ENCODE results near the gene HMX1. TPM values are rescaled to one million over a fixed set of nuclear protein-coding genes. Genes with fewer than 3 reads are reported as not detected.

HMX1 gene
- total RNA-seq, 8 experiments from 2014 or later = 0.13 to 4.4 (median 0.43) TPM; not detected in 3

DNA sequence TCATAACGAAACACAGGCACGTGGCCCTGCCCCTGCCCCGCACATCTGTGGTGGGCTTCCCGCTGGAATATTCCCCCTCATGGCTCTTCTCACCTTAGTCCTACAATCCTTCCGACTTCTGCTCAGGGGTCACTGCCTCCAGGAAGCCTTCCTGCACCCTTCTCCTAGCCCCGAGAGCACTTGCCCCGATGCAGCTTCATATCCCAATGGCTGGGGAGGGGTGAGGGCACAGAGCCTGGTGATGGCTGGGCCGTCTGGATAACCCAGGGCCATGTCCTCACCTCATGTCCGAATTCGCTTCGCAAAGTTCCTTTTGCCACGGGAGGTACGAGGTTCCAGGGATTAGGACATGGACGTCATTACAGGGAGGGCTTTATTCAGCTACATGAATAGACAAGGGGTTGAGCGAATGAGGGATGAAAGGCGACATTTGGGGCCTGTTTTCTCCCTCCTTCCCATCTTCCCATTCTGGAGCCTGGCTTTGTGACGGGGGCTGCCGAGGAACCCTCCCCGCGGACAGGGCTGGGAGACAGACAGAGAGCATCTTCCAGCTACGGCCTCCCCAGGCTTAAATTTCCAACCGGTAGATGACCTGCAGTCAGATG, 35.5 kb upstream of the HMX1 start:
- Histone ChIP-seq H3K4me1 (replicated peaks in 1 of 2) (no peaks in the 10 kb centered on the region), H3K27ac (no peak overlapping the region), H3K4me3 (no peak overlapping the region)
- WGBS, 10 experiments = 20 to 86% (median 63%) methylated on average over 1 to 14 of the region's 22 CpGs; no CpG with 5 or more reads in 4 of the 10 experiments
- in situ Hi-C loops (cut with MboI; ENCODE audit: low pct_unique_long_range_greater_than_20kb in 2 of 9, low sequenced_read_pairs in 9 of 9, unreplicated experiment in 9 of 9) = loop anchor here in 1 of 9 experiments (25.0 kb wide), 1 partner anchor 220 kb away; no protein-coding TSS in a partner anchor
- no peak for ATAC-seq (replicated peaks in 6 of 8)

DNA sequence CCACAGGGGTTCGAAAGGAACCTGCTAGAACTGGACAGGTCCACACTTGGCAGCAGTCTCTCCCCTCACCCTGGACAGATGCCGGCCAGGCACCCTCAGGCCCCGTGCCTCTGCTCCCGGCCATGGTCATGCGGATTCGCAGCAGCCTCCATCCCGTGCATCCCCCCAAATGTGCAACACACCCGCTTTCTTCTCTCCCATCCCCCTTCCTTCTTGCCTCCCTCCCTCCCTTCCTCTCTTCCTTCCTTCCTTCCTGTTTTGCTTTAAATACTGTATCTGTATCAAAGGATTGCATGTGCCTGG, 35.0 kb upstream of the HMX1 start:
- ATAC-seq (replicated peaks in 6 of 8) = no peak
- Histone ChIP-seq H3K4me3 (no peak overlapping the region), H3K27ac (no peak overlapping the region), H3K4me1 (replicated peaks in 1 of 2) (no peaks in the 10 kb centered on the region)
- 80 to 100% (median 88%) methylated on average over 1 to 3 of the region's 8 CpGs; no CpG with 5 or more reads in 7 of the 10 experiments for WGBS, 10 experiments
- in situ Hi-C loops (cut with MboI; ENCODE audit: low pct_unique_long_range_greater_than_20kb in 2 of 9, low sequenced_read_pairs in 9 of 9, unreplicated experiment in 9 of 9) = loop anchor here in 1 of 9 experiments (25.0 kb wide), 1 partner anchor 219 kb away; no protein-coding TSS in a partner anchor

DNA sequence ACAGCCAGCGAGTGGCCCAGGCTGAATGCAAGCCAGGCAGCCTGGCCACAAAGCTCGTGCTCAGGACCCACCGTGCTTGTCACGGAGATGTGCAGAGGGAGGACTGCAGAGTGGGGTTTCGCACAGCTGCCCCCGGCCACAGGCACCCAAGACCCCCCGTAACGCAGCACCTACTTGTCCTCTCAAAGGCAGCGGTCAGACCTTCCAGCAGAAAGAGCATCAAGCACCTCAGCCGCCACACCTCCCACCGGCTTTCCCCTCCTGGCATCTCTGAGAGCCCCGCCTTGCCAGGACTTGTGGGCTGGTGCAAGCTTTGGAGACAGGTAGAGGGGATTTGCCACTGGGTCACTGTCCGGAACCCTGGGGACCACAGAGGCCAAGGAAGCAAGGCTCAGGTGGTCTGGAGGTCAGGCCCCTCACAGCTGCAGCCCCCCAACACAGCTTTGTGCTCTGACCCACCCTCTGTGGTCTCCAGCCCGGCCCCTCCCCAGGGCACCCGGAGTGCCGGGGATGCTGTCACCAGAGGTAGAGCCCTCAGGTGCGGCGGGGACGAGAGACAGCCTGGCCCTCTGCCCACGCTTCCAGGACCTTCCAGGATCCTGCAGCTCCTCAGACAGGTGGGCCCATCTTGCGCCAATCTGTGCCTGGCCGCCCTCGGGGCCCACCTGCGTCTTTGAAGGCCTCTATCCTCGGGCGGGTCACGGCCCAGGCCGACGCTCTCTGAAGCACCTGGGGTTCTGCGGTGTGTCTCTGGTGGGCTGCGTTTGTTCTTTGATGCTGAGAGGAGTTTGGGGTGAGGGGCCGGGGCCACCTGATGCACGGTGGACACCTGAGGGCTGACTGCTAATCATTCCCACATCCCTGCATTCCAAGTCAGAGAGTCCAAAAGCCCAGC, 34.4 kb upstream of the HMX1 start:
- no peaks in the 10 kb centered on the region for H3K4me1 ChIP-seq (replicated peaks in 1 of 2)
- ATAC-seq (replicated peaks in 6 of 8) = no peak
- no peak overlapping the region for H3K27ac ChIP-seq
- in situ Hi-C loops (cut with MboI; ENCODE audit: low pct_unique_long_range_greater_than_20kb in 2 of 9, low sequenced_read_pairs in 9 of 9, unreplicated experiment in 9 of 9) = loop anchor here in 1 of 9 experiments (25.0 kb wide), 1 partner anchor 219 kb away; no protein-coding TSS in a partner anchor
- 30 to 80% (median 68%) methylated on average over 2 to 8 of the region's 33 CpGs; no CpG with 5 or more reads in 4 of the 10 experiments for WGBS, 10 experiments
- H3K4me3 ChIP-seq = no peak overlapping the region

DNA sequence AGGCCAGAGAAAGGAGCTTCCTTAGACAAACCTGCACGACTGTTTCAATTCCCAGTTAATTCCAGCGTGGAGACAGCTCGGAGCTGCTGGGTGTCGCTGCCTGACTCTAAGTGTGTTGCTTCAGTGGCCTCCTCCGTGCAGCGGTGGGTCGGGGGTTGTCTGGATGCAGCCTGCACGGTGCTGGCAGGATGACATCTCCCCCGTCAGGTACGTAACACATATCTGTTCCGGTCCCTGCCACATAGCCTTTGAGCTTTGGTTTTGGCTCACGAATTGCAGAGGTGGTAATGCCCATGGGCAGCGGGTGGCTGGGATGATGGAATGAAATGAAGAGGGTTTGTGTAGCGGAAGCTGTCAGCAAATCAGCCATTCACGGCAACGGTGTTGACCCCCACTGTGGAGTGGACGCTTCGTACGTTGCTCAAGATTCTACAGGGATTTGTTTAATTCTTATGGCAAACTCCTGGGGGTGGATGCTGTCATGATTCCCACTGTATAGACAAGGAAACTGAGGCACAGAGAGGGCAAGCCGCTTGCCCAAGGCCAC, 33.7 kb upstream of the HMX1 start:
- WGBS, 10 experiments = 0 to 100% (median 38%) methylated on average over 1 to 14 of the region's 20 CpGs; no CpG with 5 or more reads in 3 of the 10 experiments
- Histone ChIP-seq H3K4me1 (replicated peaks in 1 of 2) (no peaks in the 10 kb centered on the region), H3K27ac (no peak overlapping the region), H3K4me3 (no peak overlapping the region)
- in situ Hi-C loops (cut with MboI; ENCODE audit: low pct_unique_long_range_greater_than_20kb in 2 of 9, low sequenced_read_pairs in 9 of 9, unreplicated experiment in 9 of 9) = loop anchor here in 1 of 9 experiments (25.0 kb wide), 1 partner anchor 218 kb away; no protein-coding TSS in a partner anchor
- ATAC-seq (replicated peaks in 6 of 8) = no peak

- Histone ChIP-seq H3K4me1 (replicated peaks in 1 of 2) (no peaks in the 10 kb centered on the region), H3K4me3 (no peak overlapping the region), H3K27ac (no peak overlapping the region)
- ATAC-seq (replicated peaks in 6 of 8) = no peak
- WGBS, 10 experiments = 0 to 30% (median 20%) methylated on average over 1 to 2 of the region's 6 CpGs; no CpG with 5 or more reads in 7 of the 10 experiments
- in situ Hi-C loops (cut with MboI; ENCODE audit: low pct_unique_long_range_greater_than_20kb in 2 of 9, low sequenced_read_pairs in 9 of 9, unreplicated experiment in 9 of 9) = loop anchor here in 1 of 9 experiments (25.0 kb wide), 1 partner anchor 217 kb away; no protein-coding TSS in a partner anchor
These were observed 33.0 kb upstream of the HMX1 start for GRCh38 chr4:8904666-8905065.

DNA sequence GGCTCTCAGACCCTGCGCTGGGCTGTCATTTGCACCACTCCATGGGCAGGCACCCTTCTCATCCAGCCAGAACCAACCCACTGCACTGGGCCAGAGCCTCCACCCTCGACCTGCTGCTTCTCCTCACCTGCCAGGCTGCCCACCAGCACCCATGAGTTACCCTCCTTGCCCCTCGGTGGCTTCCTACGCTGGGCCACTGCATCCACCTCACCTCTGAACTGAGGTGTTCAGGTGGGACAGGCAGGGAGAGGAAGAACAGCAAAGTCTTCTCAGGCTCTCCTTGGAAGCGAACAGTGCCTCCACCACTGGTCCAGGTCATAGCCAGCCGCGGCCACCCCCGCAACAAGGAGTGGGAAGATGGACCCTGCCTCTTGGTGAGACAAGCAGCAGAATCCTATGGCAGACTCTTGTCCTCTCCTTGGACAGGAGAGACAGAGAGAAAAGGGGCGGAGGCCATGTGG, 32.4 kb upstream of the HMX1 start:
- H3K27ac ChIP-seq = no peak overlapping the region
- 44 to 88% (median 78%) methylated on average over 1 to 5 of the region's 9 CpGs; no CpG with 5 or more reads in 5 of the 10 experiments for WGBS, 10 experiments
- in situ Hi-C loops (cut with MboI; ENCODE audit: low pct_unique_long_range_greater_than_20kb in 2 of 9, low sequenced_read_pairs in 9 of 9, unreplicated experiment in 9 of 9) = loop anchor here in 1 of 9 experiments (25.0 kb wide), 1 partner anchor 217 kb away; no protein-coding TSS in a partner anchor
- no peak for ATAC-seq (replicated peaks in 6 of 8)
- no peaks in the 10 kb centered on the region for H3K4me1 ChIP-seq (replicated peaks in 1 of 2)
- H3K4me3 ChIP-seq = no peak overlapping the region

GRCh38 chr4:8901335-8901734, 29.7 kb upstream of the HMX1 start:
- Histone ChIP-seq H3K4me3 (no peak overlapping the region), H3K27ac (no peak overlapping the region), H3K4me1 (replicated peaks in 1 of 2) (no peaks in the 10 kb centered on the region)
- no peak for ATAC-seq (replicated peaks in 6 of 8)
- in situ Hi-C loops (cut with MboI; ENCODE audit: low pct_unique_long_range_greater_than_20kb in 2 of 9, low sequenced_read_pairs in 9 of 9, unreplicated experiment in 9 of 9) = loop anchor here in 1 of 9 experiments (25.0 kb wide), 1 partner anchor 214 kb away; no protein-coding TSS in a partner anchor
- WGBS, 10 experiments = 51 to 100% (median 74%) methylated on average over 1 to 4 of the region's 6 CpGs; no CpG with 5 or more reads in 4 of the 10 experiments

- Histone ChIP-seq H3K27ac (no peak overlapping the region), H3K4me3 (no peak overlapping the region), H3K4me1 (replicated peaks in 1 of 2) (no peaks in the 10 kb centered on the region)
- ATAC-seq (replicated peaks in 6 of 8) = no peak
- in situ Hi-C loops (cut with MboI; ENCODE audit: low pct_unique_long_range_greater_than_20kb in 2 of 9, low sequenced_read_pairs in 9 of 9, unreplicated experiment in 9 of 9) = loop anchor here in 1 of 9 experiments (25.0 kb wide), 1 partner anchor 213 kb away; no protein-coding TSS in a partner anchor
- WGBS, 10 experiments = 10 to 90% (median 71%) methylated on average over 2 to 4 of the region's 6 CpGs; no CpG with 5 or more reads in 5 of the 10 experiments
These were observed 28.9 kb upstream of the HMX1 start for GRCh38 chr4:8900588-8900987.

DNA sequence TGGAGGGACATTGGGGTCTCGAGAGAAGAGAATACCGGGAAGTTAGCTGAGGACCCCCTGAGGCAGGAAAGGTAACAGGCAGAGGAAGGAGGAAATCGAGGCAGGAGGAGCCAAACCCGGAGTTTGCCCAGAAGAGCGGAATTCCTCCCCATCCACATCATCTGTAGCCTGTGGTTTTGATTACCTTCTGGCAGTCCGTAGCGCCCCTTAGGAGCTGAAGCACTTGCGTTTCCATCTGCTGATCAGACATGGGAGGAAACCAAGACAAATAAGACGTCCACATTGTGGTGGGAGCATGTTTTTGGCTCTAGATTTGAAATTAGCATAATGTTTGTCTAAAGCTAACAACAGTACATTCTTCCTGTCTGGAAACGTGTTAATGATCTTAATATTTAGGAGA, 26.8 kb upstream of the HMX1 start:
- H3K4me1 ChIP-seq (replicated peaks in 1 of 2) = no peaks in the 10 kb centered on the region
- ATAC-seq (replicated peaks in 6 of 8) = peak in 1 of 8 experiments; percentile 49
- in situ Hi-C loops (cut with MboI; ENCODE audit: low pct_unique_long_range_greater_than_20kb in 2 of 9, low sequenced_read_pairs in 9 of 9, unreplicated experiment in 9 of 9) = loop anchor here in 2 of 9 experiments (25.0 kb wide), 1 partner anchor 211 kb away; no protein-coding TSS in a partner anchor
- no peak overlapping the region for H3K27ac ChIP-seq
- WGBS, 10 experiments = 0 to 70% (median 30%) methylated on average over 2 to 9 of the region's 10 CpGs; no CpG with 5 or more reads in 2 of the 10 experiments
- H3K4me3 ChIP-seq = no peak overlapping the region

DNA sequence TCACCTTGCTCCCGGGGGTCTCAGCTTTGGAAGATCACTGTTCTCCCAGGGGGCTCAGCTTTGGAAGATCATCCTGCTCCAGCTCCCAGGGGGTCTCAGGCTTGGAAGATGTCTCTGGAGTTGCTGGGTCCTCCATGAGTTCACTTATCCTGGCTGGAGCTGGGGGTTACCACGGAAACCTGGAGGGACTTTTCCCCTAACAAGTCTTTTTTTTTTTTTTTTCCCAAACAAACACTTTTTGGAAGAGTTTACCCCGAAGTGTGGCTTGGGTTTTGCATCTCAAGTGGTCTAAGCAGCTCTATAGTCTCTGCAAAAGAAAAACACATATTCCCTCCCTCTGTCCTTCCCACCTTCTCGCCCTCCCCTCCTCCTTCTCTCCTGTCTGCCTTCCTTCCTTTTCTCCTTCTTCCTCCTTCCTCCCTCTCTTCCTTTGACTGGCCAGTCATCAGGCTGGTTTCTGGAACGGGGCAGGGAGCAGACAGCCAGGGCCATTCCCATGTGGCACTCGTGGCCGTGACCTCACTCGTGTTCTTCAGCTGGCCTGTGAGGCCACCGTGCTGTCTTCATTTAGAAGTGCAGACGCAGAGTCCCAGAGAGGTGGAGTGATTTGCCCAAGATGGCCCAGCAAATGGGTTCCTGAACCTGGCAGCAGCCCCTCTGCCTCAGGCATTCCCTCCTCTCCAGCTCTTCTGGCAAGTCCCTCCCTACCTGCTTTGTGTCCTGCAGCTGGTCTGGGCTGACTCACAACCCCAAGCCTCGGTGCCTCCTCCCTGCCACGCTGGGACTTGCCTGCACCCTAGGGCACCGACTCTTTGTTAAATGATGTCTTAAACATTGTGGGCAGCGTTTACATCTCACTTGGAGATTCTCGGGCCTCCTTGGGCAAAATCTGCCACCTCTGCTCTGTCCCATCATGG, 25.9 kb upstream of the HMX1 start:
- in situ Hi-C loops (cut with MboI; ENCODE audit: low pct_unique_long_range_greater_than_20kb in 2 of 9, low sequenced_read_pairs in 9 of 9, unreplicated experiment in 9 of 9) = loop anchor here in 2 of 9 experiments (25.0 kb wide), 1 partner anchor 210 kb away; no protein-coding TSS in a partner anchor
- Histone ChIP-seq H3K4me3 (no peak overlapping the region), H3K27ac (no peak overlapping the region), H3K4me1 (replicated peaks in 1 of 2) (no peaks in the 10 kb centered on the region)
- ATAC-seq (replicated peaks in 6 of 8) = peak in 1 of 8 experiments; percentile 37
- 3 to 67% (median 25%) methylated on average over 1 to 11 of the region's 15 CpGs for WGBS, 10 experiments

GRCh38 chr4:8896506-8896905, 24.9 kb upstream of the HMX1 start:
- in situ Hi-C loops (cut with MboI; ENCODE audit: low pct_unique_long_range_greater_than_20kb in 2 of 9, low sequenced_read_pairs in 9 of 9, unreplicated experiment in 9 of 9) = loop anchor here in 2 of 9 experiments (25.0 kb wide), 1 partner anchor 209 kb away; no protein-coding TSS in a partner anchor
- ATAC-seq (replicated peaks in 6 of 8) = no peak
- no peak overlapping the region for H3K27ac ChIP-seq
- H3K4me1 ChIP-seq (replicated peaks in 1 of 2) = no peaks in the 10 kb centered on the region
- no peak overlapping the region for H3K4me3 ChIP-seq
- WGBS, 10 experiments = 0 to 60% (median 40%) methylated on average over 1 to 3 of the region's 5 CpGs; no CpG with 5 or more reads in 4 of the 10 experiments

Measured in motor neuron (in vitro differentiated cells).